ENCODE measurements around the gene ZNF470. TPM values are rescaled to one million over a fixed set of nuclear protein-coding genes. Genes with fewer than 3 reads are reported as not detected.

ZNF470 gene
- total RNA-seq, 1 experiment from 2014 or later = 0.43 TPM

GRCh38 chr19:56601375-56601774 lies 34.1 kb downstream of the ZNF470 start:
- H3K4me1 Mint-ChIP-seq (ENCODE audit: low read depth, unreplicated experiment) = no peaks in the 10 kb centered on the region
- H3K4me3 Mint-ChIP-seq (ENCODE audit: unreplicated experiment) = no peak overlapping the region
- no peaks in the 10 kb centered on the region for H3K36me3 ChIP-seq (ENCODE audit: control insufficient read depth, insufficient read depth, low read length)
- TF ChIP-seq CTCF (IDR thresholded peaks at IDR 0.05; ENCODE audit: insufficient read depth in 1 of 2, low read depth in 1 of 2, low read length in 1 of 2, severe bottlenecking in 1 of 2, unreplicated experiment in 1 of 2) = no peak
- peaks cover 39% of the 10 kb centered on the region for H3K9me3 Mint-ChIP-seq (ENCODE audit: unreplicated experiment)
- no peaks in the 10 kb centered on the region for H3K27me3 ChIP-seq (replicated peaks; ENCODE audit: control insufficient read depth, insufficient read depth, low read length)
- no TSS peak for BruUV-seq (replicated peaks)
- intact Hi-C loops (cut with micrococcal nuclease; ENCODE audit: unreplicated experiment) = no loop called here
- H3K27ac Mint-ChIP-seq (ENCODE audit: unreplicated experiment) = no peak overlapping the region
- ChIA-PET POLR2A (no interaction called here), CTCF (no interaction called here)
- no peaks in the 10 kb centered on the region for H3K27me3 Mint-ChIP-seq (ENCODE audit: insufficient read depth, unreplicated experiment)
- no peaks in the 10 kb centered on the region for H3K36me3 Mint-ChIP-seq (ENCODE audit: insufficient read depth, unreplicated experiment)
- peaks cover 13% of the 10 kb centered on the region; the same call in 1 of the 2 replicates for H3K9me3 ChIP-seq
- H3K4me1 ChIP-seq = no peaks in the 10 kb centered on the region
- no peak overlapping the region for H3K4me3 ChIP-seq (ENCODE audit: low read depth, low read length)
- DNase-seq = no peak

- Mint-ChIP-seq H3K9me3 (ENCODE audit: unreplicated experiment) (peaks cover 40% of the 10 kb centered on the region), H3K36me3 (ENCODE audit: insufficient read depth, unreplicated experiment) (no peaks in the 10 kb centered on the region), H3K27me3 (ENCODE audit: insufficient read depth, unreplicated experiment) (no peaks in the 10 kb centered on the region), H3K27ac (ENCODE audit: unreplicated experiment) (no peak overlapping the region), H3K4me1 (ENCODE audit: low read depth, unreplicated experiment) (no peaks in the 10 kb centered on the region), H3K4me3 (ENCODE audit: unreplicated experiment) (no peak overlapping the region)
- Histone ChIP-seq H3K9me3 (peaks cover 13% of the 10 kb centered on the region; the same call in 1 of the 2 replicates), H3K36me3 (ENCODE audit: control insufficient read depth, insufficient read depth, low read length) (no peaks in the 10 kb centered on the region), H3K27me3 (replicated peaks; ENCODE audit: control insufficient read depth, insufficient read depth, low read length) (no peaks in the 10 kb centered on the region), H3K4me3 (ENCODE audit: low read depth, low read length) (no peak overlapping the region), H3K4me1 (no peaks in the 10 kb centered on the region)
- DNase-seq = no peak
- no peak for TF ChIP-seq CTCF (IDR thresholded peaks at IDR 0.05; ENCODE audit: insufficient read depth in 1 of 2, low read depth in 1 of 2, low read length in 1 of 2, severe bottlenecking in 1 of 2, unreplicated experiment in 1 of 2)
- CTCF ChIA-PET = no interaction called here
- intact Hi-C loops (cut with micrococcal nuclease; ENCODE audit: unreplicated experiment) = no loop called here
- POLR2A ChIA-PET = no interaction called here
- no TSS peak for BruUV-seq (replicated peaks)
These were observed 36.6 kb downstream of the ZNF470 start for GRCh38 chr19:56603829-56604228.

- no TSS peak for BruUV-seq (replicated peaks)
- intact Hi-C loops (cut with micrococcal nuclease; ENCODE audit: unreplicated experiment) = no loop called here
- Histone ChIP-seq H3K27me3 (replicated peaks; ENCODE audit: control insufficient read depth, insufficient read depth, low read length) (no peaks in the 10 kb centered on the region), H3K36me3 (ENCODE audit: control insufficient read depth, insufficient read depth, low read length) (no peaks in the 10 kb centered on the region; the same call in 1 of the 2 replicates), H3K9me3 (peaks cover 8% of the 10 kb centered on the region), H3K4me3 (ENCODE audit: low read depth, low read length) (no peak overlapping the region), H3K4me1 (no peaks in the 10 kb centered on the region)
- Mint-ChIP-seq H3K4me1 (ENCODE audit: low read depth, unreplicated experiment) (no peaks in the 10 kb centered on the region), H3K27me3 (ENCODE audit: insufficient read depth, unreplicated experiment) (no peaks in the 10 kb centered on the region), H3K36me3 (ENCODE audit: insufficient read depth, unreplicated experiment) (no peaks in the 10 kb centered on the region), H3K27ac (ENCODE audit: unreplicated experiment) (no peak overlapping the region), H3K4me3 (ENCODE audit: unreplicated experiment) (no peak overlapping the region), H3K9me3 (ENCODE audit: unreplicated experiment) (peaks cover 48% of the 10 kb centered on the region)
- ChIA-PET POLR2A (no interaction called here), CTCF (no interaction called here)
- no peak for DNase-seq
- TF ChIP-seq CTCF (IDR thresholded peaks at IDR 0.05; ENCODE audit: insufficient read depth in 1 of 2, low read depth in 1 of 2, low read length in 1 of 2, severe bottlenecking in 1 of 2, unreplicated experiment in 1 of 2) = no peak
These were observed 41.2 kb downstream of the ZNF470 start for GRCh38 chr19:56608274-56608964.

All from Caco-2 (cell line).